K562 (cell line): ENCODE measurements around the gene DPH5.

ENCODE experiments used
- POLR2AphosphoS5 ChIP-seq: IDR thresholded peaks from 2 replicates; pipeline ENCODE4 v1.6.1; 2011; ENCODE audit warnings: mild to moderate bottlenecking, low read depth, low read length, moderate library complexity; ENCODE audit not compliant: control insufficient read depth, insufficient read depth
- RBM25 ChIP-seq: fragments of 200-400 bp; formaldehyde crosslinking; IDR thresholded peaks from 2 replicates; pipeline ENCODE4 v1.6.1; 2018; ENCODE audit warnings: low read length, low read depth, moderate library complexity; ENCODE audit not compliant: severe bottlenecking
- ZBED1 ChIP-seq: IDR thresholded peaks from 2 replicates; pipeline ENCODE4 v1.6.1; 2014
- TF ChIP-seq, protein P1 (sequence below), 3 experiments: IDR thresholded peaks in 2 of 3; conservative IDR thresholded peaks in 1 of 3; 2 replicates each; pipeline ENCODE4 v1.5.1; 2011 to 2012; ENCODE audit warnings: low read length in 3 of 3, mild to moderate bottlenecking in 3 of 3, control low read depth in 2 of 3, improper control_type of control experiment in 1 of 3, inconsistent platforms in 1 of 3, low read depth in 1 of 3, mixed read lengths in 1 of 3, moderate library complexity in 1 of 3; ENCODE audit not compliant: insufficient read depth in 2 of 3

DNA sequence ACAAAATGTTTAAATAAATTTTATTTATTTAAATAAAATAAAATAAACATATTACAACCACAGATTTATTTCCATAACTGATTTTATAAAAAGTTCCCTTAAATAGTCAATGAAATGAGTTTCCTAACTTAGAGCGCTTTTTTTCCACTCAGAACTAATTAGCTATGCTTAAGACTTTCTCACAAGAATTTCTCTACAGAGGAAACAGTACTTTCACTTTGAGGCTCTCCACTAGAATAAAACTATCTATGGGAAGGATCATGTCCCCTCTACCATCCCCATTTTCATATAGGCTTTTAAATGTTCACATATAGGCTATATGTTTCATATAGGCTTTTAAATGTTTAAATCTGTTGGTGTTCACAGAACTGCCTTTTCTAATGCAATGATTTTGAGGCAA lies 40.0 kb upstream of the DPH5 start:
- TF ChIP-seq POLR2AphosphoS5: no peak
- TF ChIP-seq, protein P1, sequence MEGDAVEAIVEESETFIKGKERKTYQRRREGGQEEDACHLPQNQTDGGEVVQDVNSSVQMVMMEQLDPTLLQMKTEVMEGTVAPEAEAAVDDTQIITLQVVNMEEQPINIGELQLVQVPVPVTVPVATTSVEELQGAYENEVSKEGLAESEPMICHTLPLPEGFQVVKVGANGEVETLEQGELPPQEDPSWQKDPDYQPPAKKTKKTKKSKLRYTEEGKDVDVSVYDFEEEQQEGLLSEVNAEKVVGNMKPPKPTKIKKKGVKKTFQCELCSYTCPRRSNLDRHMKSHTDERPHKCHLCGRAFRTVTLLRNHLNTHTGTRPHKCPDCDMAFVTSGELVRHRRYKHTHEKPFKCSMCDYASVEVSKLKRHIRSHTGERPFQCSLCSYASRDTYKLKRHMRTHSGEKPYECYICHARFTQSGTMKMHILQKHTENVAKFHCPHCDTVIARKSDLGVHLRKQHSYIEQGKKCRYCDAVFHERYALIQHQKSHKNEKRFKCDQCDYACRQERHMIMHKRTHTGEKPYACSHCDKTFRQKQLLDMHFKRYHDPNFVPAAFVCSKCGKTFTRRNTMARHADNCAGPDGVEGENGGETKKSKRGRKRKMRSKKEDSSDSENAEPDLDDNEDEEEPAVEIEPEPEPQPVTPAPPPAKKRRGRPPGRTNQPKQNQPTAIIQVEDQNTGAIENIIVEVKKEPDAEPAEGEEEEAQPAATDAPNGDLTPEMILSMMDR (IDR thresholded peaks at IDR 0.05 in 2 of 3, conservative IDR thresholded peaks at IDR 0.05 in 1 of 3; ENCODE audit: insufficient read depth in 2 of 3, low read depth in 1 of 3, low read length in 3 of 3): no peak
- no peak for TF ChIP-seq ZBED1
- no peak for TF ChIP-seq RBM25
